ENCODE measurements around the gene RRP15.
A peak's percentile ranks its signal among the peaks of the same experiment; 100 is the strongest.

The RRP15 gene

DNA sequence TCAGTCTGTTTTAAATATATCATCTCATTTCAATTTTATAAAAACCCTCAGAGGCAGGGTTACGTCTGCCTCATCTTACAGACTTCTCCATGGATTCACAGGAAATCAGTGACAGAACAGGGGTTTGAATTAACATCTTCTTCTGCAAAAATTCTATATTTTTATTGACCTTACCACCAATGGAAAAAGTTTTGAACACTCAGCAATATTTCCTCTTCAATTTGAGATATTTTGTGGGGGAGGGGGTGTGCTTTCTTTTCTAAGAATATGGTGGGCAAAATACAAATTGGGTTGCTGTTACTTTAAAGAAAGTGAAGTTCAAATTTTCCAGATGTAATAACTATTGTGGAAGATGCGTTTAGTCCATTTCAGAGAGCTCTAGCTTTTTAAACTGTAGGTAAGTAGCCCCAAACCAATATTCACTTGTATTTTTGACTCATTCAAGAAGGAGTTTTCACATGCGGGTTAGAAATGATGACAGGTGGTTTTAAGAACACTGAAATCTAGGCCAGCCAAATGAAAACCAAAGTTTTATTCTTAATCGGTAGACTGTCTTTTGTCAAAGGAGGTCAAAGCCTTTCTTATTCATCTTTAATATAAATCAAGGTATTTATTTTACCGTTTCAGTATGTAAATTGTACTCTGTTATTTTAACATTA lies 77.5 kb downstream of the RRP15 start:
- DNase-seq (ENCODE audit: low spot score), result no peak

GRCh38 chr1:218363141-218363540 lies 78.0 kb downstream of the RRP15 start:
- DNase-seq (ENCODE audit: low spot score), result no peak

GRCh38 chr1:218364028-218364710 lies 79.1 kb downstream of the RRP15 start:
- no peak for DNase-seq (ENCODE audit: low spot score)

GRCh38 chr1:218365226-218365999 lies 80.3 kb downstream of the RRP15 start:
- no peak for DNase-seq (ENCODE audit: low spot score)

GRCh38 chr1:218366322-218367052 lies 81.4 kb downstream of the RRP15 start:
- no peak for DNase-seq (ENCODE audit: low spot score)

GRCh38 chr1:218367118-218367517 lies 82.0 kb downstream of the RRP15 start:
- peak; percentile 43 for DNase-seq (ENCODE audit: low spot score)

DNA sequence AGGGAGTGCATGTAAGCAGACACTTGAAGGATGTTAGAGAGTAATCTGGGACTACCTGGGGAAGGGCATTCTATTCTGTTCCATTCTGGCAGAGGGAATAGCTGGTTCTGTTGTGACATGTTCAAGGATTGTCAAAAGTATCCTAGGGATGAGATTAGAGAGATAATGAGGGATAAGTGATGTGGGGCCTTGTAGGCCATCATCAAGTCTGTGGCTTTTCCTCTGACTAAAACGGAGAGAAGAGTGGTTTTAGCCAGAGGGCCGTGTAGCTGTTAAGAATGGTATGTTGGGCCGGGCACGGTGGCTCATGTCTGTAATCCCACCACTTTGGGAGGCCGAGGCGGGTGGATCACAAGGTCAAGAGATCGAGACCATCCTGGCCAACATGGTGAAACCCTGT lies 83.6 kb downstream of the RRP15 start:
- DNase-seq (ENCODE audit: low spot score), result no peak

DNA sequence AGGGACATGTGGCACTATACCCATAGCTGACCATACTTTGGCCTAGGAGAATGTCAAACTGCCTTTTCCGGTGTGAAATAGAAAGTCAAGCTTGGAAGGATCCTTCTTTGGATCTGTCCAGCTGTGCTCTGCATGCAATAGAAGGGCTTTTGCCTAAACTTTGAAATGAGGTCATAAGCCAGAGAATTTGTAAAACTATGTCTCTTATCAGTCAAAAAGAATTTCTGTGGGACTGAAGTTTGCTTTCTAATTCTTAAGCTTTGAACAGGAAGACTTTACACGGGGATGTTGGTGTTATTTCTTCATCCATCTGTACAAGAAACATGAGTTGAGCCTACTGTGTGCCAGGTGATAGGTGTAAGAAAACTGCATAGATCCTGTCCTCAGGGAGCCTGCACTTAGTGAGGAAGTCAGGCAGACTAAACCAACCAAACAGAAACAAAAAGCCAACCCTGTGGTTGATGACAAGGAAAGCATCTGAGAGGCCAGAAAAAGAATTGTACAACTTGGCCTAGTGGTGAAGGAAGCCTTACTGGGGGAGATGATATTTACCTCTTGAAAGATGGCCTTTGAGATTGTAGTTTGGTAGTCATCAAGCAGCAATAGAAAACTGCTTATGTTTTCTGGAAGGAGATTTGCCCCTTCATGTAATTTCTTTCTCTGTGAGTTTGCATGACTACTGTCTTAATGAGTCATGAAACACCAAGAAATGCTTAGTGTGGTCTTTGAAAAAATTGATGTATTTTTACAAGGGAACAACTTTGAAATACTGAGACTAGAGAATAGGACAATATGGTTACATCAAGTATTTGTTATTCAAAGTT lies 84.8 kb downstream of the RRP15 start:
- DNase-seq (ENCODE audit: low spot score), result no peak

GRCh38 chr1:218371927-218372672 lies 87.0 kb downstream of the RRP15 start:
- no peak for DNase-seq (ENCODE audit: low spot score)

GRCh38 chr1:218374401-218375353 lies 89.6 kb downstream of the RRP15 start:
- no peak for DNase-seq (ENCODE audit: low spot score)

DNA sequence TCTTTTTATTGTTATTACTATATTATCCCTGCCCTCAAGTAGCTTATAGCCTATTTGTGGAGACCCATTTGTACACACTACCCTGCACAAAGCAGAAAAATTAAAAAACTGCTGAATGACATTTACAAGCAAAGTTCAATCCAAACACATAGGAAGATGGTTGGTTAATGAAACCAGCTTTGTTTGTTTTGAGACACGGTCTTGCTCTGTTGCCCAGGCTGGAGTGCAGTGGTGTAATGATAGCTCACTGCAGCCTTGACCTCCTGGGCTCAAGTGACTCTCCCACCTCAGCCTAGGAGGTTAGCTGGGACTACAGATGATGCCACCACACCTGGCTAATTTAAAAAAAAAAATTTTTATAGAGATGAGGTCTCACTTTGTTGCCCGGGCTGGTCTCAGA lies 91.6 kb downstream of the RRP15 start:
- DNase-seq (ENCODE audit: low spot score), result no peak

DNA sequence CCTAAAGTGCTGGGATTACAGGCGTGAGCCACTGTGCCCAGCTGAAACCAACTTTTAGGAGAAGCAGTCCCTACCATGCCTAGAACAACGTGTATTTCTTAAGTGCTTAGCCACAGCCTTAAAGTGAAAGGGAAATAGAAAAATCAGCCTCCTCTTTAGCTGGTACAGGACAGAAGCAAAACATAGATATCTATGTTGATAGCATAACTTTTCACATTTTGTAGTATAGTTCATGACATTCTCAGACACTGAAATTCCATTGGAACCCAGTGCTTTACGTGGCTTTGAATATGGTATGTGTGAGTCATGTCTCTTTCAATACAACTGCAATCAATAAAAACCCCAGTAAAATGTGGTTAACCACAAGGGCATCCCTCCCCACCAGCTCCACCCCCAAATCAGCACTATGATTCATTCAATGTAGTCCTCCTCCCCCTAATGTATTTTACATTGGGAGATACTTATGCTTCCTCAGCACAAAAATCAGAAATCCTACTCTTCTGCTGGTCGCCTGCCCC lies 92.1 kb downstream of the RRP15 start:
- DNase-seq (ENCODE audit: low spot score), result no peak

GRCh38 chr1:218380125-218380977 lies 95.3 kb downstream of the RRP15 start:
- DNase-seq (ENCODE audit: low spot score), result no peak

DNA sequence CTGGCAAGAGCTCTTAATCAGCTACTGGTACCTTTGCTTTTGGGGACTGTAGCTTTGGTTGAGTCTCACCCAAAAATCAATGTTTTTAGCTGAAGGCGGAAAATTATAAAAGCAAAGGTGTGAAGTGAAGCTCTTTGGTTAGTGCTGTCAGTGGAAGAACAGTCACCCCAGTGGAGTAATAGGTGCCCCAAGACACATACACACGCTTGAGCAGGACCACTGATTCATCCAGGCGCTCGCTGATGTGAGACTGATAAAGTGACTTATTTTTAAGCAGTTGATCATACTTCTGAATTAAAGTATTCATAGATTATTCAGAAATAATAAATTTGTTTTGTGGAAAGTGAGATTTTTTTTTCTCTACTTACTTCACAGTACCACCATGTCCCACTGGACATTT lies 97.2 kb downstream of the RRP15 start:
- DNase-seq (ENCODE audit: low spot score), result no peak

- DNase-seq (ENCODE audit: low spot score), result no peak
Observed at GRCh38 chr1:218383051-218383450, 98.0 kb downstream of the RRP15 start.

- DNase-seq (ENCODE audit: low spot score), result no peak
Observed at GRCh38 chr1:218383681-218384080, 98.6 kb downstream of the RRP15 start.

DNA sequence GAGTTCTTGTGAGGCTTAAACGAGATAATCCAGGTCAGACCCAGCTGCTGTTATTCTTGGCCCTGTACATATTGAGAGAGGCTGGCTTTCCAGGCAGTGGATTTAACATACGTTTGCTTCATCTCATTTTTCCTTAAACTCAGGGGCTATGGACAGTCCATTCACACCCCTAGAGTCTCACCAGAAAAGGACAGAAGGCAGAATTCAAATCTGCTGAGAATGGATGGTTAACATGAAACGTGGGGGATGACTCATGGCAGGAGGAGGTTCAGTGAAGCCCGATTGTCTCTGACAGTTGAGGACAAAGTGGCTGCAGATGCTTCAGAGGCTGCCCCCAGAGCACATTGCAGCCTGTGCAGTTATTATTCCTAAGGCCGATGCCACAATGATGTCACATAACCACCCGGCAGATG lies 99.5 kb downstream of the RRP15 start:
- DNase-seq (ENCODE audit: low spot score), result no peak

Measured in HuH-7 (cell line).